ENCODE results near the gene GRB14.
"Not testable (repeated sequence)": the region's sequence is repeated elsewhere in the genome, so short reads cannot be mapped to it uniquely, and the experiment has no call there.

Gene GRB14

GRCh38 chr2:164620873-164621763, at the start of gene GRB14:
Gene GRB14 (minus strand): TSS chr2:164621482. CDS start chr2:164621309, 173 bp downstream.
- DNase-seq (ENCODE audit: low spot score): no peak

GRCh38 chr2:164669291-164669690, 48.0 kb upstream of the GRB14 start:
- DNase-seq (ENCODE audit: low spot score): no peak

GRCh38 chr2:164667566-164667965, 46.3 kb upstream of the GRB14 start:
- DNase-seq (ENCODE audit: low spot score): no peak

DNA sequence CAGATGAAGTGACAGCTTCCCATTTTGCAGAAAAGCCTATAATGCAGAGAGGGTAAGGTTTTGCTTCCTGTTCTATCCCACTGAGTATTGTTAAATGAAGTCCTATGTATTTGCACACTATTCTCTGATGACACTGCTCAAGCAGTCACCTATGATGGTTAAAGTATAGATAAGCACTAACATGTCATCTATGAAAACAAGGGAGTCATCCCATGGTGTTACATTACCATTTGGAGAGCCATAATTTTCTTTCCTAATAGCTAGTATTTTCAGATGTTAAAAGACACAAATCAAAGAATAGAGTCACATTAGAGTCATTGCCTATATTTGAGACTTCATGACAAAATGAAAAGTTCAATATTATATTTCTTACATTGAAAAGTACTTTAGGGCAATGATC, 42.8 kb upstream of the GRB14 start:
- DNase-seq (ENCODE audit: low spot score): no peak

DNA sequence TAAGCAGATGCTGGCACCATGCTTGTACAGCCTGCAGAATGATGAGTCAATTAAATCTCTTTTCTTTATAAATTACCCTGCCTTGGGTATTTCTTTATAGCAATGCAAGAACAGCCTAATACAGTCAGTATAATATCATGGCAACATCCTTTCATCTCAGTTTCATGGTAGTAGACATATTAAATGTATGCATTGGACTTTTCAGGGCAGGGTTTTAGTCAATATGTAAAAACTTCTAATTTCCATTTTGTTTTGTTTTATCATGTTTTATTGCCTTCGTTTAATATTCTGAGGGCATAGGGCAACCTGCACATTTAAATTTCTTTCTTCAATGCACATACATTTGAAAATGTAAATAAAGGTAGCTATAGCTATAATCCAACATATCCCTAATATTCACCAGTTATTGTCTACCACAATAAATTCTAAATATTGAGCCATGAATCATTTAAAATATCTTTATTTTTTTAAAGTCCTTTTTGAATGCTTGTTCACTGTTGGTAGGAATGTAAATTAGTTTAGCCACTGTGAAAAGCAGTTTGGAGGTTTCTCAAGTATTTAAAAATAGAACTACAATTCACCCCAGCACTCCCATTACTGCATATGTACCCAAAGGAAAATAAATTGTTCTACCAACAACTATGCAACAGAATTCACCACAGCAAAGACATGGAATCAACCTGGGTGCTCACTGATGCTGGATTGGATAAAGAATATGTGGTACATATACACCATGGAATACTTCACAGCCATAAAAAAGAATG, 41.8 kb upstream of the GRB14 start:
- no peak for DNase-seq (ENCODE audit: low spot score)

DNA sequence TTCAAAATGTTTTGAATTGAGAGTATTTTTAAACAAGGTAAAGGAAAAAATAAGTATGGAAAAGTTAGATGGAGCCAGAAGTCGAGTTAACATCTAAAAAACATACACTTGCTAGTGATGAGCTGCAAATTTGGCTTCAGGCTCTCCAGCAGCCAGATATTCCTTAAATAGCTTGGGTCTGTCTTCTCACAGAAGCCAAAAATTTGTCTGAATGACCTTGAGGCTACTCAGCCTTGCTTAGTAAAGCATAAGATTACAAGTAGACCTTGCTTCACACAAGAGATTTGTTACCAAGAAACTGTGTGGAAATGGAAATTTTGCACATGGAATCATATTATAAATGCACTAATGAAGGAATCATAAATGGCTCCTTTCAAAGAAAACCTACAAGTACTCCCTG, 40.8 kb upstream of the GRB14 start:
- DNase-seq (ENCODE audit: low spot score): no peak

GRCh38 chr2:164661349-164661748, 40.1 kb upstream of the GRB14 start:
- no peak for DNase-seq (ENCODE audit: low spot score)

- DNase-seq (ENCODE audit: low spot score): no peak
Measured at GRCh38 chr2:164657129-164657528, 35.8 kb upstream of the GRB14 start.

DNA sequence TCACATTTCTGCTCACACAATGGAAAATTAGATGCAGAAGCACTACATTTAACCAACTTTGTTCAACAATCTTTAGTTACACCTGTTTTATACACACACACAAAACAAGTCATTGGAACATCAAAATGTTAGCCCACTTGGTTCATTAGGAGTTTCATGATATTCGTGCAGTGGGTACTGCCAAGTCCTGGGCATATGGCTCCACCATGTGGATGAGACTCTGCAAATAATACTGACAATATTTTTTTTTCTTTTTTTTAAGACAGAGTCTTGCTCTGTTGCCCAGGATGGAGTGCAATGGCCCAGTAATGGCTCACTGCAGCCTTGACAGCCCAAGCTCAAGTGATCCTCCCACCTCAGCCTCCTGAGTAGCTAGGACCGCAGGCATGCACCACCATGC, 34.5 kb upstream of the GRB14 start:
- DNase-seq (ENCODE audit: low spot score): no peak

- DNase-seq (ENCODE audit: low spot score): peak; percentile 4
Measured at GRCh38 chr2:164655336-164655735, 34.1 kb upstream of the GRB14 start.

GRCh38 chr2:164651361-164651760, 30.1 kb upstream of the GRB14 start:
- no peak for DNase-seq (ENCODE audit: low spot score)

DNA sequence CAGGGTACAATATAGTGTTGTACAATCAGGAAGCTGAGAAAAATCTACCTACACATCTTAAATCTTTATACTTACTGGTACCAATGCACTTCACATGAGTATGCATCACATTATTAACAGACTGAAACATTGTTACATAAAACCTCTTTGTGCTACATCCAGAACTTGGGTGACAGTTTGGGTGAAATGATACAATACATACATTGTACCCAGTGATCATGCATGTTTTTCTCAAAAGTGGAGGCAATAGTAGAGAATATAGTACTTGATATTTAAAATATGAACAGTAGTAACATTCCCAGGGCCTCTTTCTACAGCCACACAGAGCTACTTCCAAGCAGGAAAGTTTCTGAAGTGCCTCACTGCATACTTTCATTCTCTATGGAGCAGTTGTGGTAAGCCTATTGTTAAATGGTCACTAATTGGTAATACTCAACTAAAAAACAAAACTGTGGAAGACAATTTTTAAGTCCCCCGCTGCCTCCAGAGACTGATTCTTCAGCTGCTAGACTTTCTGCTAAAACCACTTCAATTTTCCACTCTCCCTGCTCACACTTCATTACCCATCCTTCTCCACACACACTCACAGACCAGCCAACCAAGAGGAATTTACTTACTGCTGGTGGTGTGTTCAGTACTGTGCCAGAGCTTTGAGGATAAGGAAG, 22.9 kb upstream of the GRB14 start:
- no peak for DNase-seq (ENCODE audit: low spot score)

GRCh38 chr2:164642946-164643555, 21.8 kb upstream of the GRB14 start:
- no peak for DNase-seq (ENCODE audit: low spot score)

DNA sequence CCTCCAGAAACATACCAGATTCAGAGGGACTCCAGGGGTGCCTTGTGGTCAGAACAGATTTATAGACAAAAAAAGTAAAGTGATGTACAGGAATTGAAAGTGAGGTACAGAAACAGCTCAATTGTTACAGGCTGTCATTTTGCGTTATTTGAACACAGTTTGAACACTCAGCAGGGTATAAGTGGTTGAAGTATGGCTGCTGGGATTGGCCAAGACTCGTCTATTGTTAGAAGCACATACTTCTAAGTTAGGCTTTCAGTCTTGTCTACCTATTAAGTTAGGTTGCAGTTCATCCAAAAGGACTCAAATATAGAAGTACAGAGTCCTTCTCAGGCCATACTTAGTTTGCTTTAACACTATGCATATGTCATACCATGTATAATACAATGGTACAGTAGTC, 21.0 kb upstream of the GRB14 start:
- no peak for DNase-seq (ENCODE audit: low spot score)

DNA sequence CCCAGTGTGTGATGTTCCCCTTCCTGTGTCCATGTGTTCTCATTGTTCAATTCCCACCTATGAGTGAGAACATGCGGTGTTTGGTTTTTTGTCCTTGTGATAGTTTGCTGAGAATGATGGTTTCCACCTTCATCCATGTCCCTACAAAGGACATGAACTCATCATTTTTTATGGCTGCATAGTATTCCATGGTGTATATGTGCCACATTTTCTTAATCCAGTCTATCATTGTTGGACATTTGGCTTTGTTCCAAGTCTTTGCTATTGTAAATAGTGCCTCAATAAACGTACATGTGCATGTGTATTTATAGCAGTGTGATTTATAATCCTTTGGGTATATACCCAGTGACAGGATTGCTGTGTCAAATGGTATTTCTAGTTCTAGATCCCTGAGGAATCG, 7.0 kb upstream of the GRB14 start:
- not testable (repeated sequence) for DNase-seq (ENCODE audit: low spot score)

- no peak for DNase-seq (ENCODE audit: low spot score)
Measured at GRCh38 chr2:164625378-164625971, 4.2 kb upstream of the GRB14 start.

DNA sequence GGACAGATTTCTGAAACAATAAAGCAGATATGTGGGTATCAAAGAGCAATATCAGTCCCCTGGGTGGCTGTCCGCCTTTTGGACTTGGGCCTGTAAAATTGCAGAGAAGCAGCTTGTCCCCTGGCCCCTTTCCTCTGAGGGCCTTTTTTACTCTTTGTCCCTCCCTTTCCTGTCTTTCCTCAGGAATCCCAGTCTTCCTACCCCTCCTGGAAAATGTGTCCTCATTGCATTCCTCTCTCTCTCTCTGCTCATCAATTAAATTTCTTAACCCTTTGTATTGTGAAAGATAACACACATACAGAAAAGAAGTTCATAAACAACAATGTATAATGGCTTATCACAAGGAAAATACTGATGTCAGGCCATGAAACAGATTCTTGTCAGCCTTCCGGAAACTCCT, 3.0 kb upstream of the GRB14 start:
- no peak for DNase-seq (ENCODE audit: low spot score)

DNA sequence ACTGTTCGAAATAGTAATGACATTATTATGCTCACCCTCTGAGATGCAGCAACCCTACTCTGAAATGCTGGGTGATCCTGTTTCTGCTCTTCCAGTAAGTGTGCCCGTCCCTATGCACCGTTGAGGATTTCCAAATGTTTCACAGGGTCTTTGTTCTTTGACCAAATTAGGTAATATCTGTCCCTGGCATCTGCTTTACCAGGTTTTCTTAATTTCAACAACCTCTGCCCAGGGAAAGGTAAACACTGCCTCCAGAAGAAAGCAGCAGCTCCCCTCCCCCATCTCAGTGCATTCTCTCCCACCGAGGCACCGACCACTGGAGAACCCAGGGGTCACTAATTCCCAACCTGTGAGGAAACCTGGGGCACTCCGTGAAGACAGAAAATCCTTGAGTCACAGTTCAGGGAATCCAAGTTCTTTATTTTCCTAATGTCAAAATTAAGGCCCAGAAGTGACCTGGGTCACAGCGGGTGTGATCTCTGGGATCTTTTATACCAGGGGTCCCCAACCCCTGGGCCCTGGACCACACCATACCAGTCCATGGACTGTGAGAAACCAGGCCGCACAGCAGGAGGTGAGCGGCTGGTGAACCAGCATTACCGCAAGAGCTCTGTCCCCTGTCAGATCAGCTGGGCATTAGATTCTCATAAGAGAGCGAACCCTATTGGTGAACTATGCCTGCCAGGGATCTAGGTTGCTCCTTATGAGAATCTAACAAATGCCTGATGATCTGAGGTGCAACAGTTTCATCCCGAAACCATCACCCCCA, 1.2 kb upstream of the GRB14 start:
- no peak for DNase-seq (ENCODE audit: low spot score)

DNA sequence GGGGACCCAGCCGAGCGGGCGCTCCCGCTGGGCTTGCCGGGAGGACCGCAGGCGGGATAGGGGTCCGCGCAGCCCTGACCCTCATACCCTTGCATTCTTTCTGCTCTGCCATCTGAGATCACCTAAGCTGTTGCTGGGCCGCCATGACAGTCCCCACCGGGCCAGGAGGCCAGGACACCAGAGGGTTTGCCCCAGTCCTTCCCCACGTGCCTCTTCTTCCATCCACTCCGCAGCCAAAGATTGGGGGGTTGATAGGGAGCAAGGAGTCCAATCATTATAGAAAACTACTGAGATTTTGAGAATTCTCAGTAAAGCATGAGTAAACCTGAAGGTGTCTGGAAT, 453 bp upstream of the GRB14 start:
- no peak for DNase-seq (ENCODE audit: low spot score)

DNA sequence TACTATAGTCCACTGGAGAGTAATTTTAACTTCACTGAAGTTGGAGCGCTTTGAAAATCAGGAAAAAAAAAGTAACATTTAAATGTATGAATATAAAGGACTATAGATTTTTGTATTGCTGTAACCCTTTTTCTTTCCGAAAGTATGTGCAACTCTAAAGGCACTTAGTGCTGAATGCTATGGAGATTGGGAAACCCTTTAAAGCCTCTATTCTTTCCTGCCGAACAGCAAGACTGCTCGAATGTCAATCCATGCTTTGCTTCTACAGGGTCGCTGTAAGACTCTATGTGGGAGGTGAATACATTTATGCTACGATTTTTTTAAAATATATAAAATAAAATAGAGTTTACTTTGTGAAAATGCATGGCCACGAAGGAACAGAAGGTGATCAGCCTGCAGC, 825 bp downstream of the GRB14 start:
- DNase-seq (ENCODE audit: low spot score): no peak

- DNase-seq (ENCODE audit: low spot score): no peak
Measured at GRCh38 chr2:164617466-164617865, 3.8 kb downstream of the GRB14 start.

Measured in pons (tissue), 1 donor.